CD14-positive monocyte (primary cell): ENCODE measurements around the gene GNAI1. TPM values are rescaled to one million over a fixed set of nuclear protein-coding genes. Genes with fewer than 3 reads are reported as not detected.

Experiments used
- DNase-seq, 3 donors: peaks; one replicate each; pipeline ENCODE4 v3.0.0-alpha.2; 2011 to 2022
- H2AFZ ChIP-seq: 2 replicates; pipeline ENCODE4 v1.6.0; 2012; ENCODE audit warnings: mild to moderate bottlenecking, low read depth, low read length, inconsistent platforms; ENCODE audit not compliant: insufficient read depth, poor library complexity, severe bottlenecking
- H3K27ac ChIP-seq, 2 donors: 1 replicate in 1 of 2; 2 replicates in 1 of 2; pipeline ENCODE4 v1.5.1; 2012 to 2013; ENCODE audit warnings: low read length in 2 of 2, control low read depth in 1 of 2, inconsistent platforms in 1 of 2, low read depth in 1 of 2, mild to moderate bottlenecking in 1 of 2
- H3K27me3 ChIP-seq, 2 donors: one replicate each; pipeline versions ENCODE4 v1.6.0 to v1.6.1; 2011 to 2013; ENCODE audit warnings: low read length in 2 of 2; ENCODE audit not compliant: control insufficient read depth in 2 of 2, insufficient read depth in 2 of 2
- H3K36me3 ChIP-seq, 2 donors: replicated peaks in 1 of 2; 1 replicate in 1 of 2; 2 replicates in 1 of 2; pipeline versions ENCODE4 v1.5.1 to v1.6.1; 2012 to 2013; ENCODE audit warnings: low read length in 2 of 2, control low read depth in 1 of 2, inconsistent platforms in 1 of 2, mild to moderate bottlenecking in 1 of 2; ENCODE audit not compliant: insufficient read depth in 2 of 2, control insufficient read depth in 1 of 2
- H3K4me1 ChIP-seq, 2 donors: 1 replicate in 1 of 2; 2 replicates in 1 of 2; pipeline versions ENCODE4 v1.5.1 to v1.6.1; 2012 to 2013; ENCODE audit warnings: low read length in 2 of 2, control low read depth in 1 of 2, inconsistent platforms in 1 of 2, mild to moderate bottlenecking in 1 of 2, moderate library complexity in 1 of 2; ENCODE audit not compliant: insufficient read depth in 2 of 2, control insufficient read depth in 1 of 2
- H3K4me2 ChIP-seq: replicated peaks from 2 replicates; pipeline ENCODE3; 2012; ENCODE audit warnings: low read length, moderate library complexity, mild to moderate bottlenecking; ENCODE audit not compliant: poor library complexity, severe bottlenecking; ENCODE audit errors: extremely low read depth
- H3K4me3 ChIP-seq, 3 experiments: fragments of 200-600 bp in 1 of 3; sonication (generic) in 1 of 3; replicated peaks in 1 of 3; 1 replicate in 2 of 3; 2 replicates in 1 of 3; pipeline ENCODE4 v1.5.1; 2011 to 2013; ENCODE audit warnings: low read length in 3 of 3, mild to moderate bottlenecking in 3 of 3, control low read depth in 2 of 3, low read depth in 2 of 3, inconsistent platforms in 1 of 3, moderate library complexity in 1 of 3
- H3K79me2 ChIP-seq: 2 replicates; pipeline ENCODE4 v1.6.0; 2012; ENCODE audit warnings: mild to moderate bottlenecking, control low read depth, inconsistent platforms, low read length, moderate library complexity; ENCODE audit not compliant: insufficient read depth
- H3K9ac ChIP-seq: 2 replicates; pipeline ENCODE4 v1.6.0; 2017; ENCODE audit warnings: low read length, mild to moderate bottlenecking; ENCODE audit not compliant: insufficient read depth, poor library complexity, severe bottlenecking
- H3K9me3 ChIP-seq, 2 donors: replicated peaks in 1 of 2; 1 replicate in 1 of 2; 2 replicates in 1 of 2; pipeline versions ENCODE4 v1.5.1 to v1.6.1; 2012 to 2013; ENCODE audit warnings: low read length in 2 of 2, control low read depth in 1 of 2; ENCODE audit not compliant: control insufficient read depth in 1 of 2, insufficient read depth in 1 of 2
- H4K20me1 ChIP-seq: 2 replicates; pipeline ENCODE4 v1.6.0; 2012; ENCODE audit warnings: mild to moderate bottlenecking, low read length, control low read depth, moderate library complexity; ENCODE audit not compliant: insufficient read depth
- H3K27ac Mint-ChIP-seq, 7 donors: one replicate each; pipeline ENCODE4 v1.8.0; 2020; ENCODE audit warnings: mild to moderate bottlenecking in 7 of 7, mixed read lengths in 7 of 7, moderate library complexity in 6 of 7, inconsistent platforms in 2 of 7
- H3K27me3 Mint-ChIP-seq, 3 donors: one replicate each; pipeline ENCODE4 v1.8.0; 2021 to 2022; ENCODE audit warnings: low read depth in 3 of 3, mild to moderate bottlenecking in 3 of 3, mixed read lengths in 3 of 3, moderate library complexity in 3 of 3, inconsistent platforms in 1 of 3
- H3K36me3 Mint-ChIP-seq, 2 donors: one replicate each; pipeline ENCODE4 v1.8.0; 2020; ENCODE audit warnings: mixed read lengths in 2 of 2, inconsistent platforms in 1 of 2, mild to moderate bottlenecking in 1 of 2
- H3K4me1 Mint-ChIP-seq: one replicate; pipeline ENCODE4 v1.8.0; 2020; ENCODE audit warnings: mild to moderate bottlenecking, mixed read lengths
- H3K4me3 Mint-ChIP-seq, 2 donors: one replicate each; pipeline ENCODE4 v1.8.0; 2020; ENCODE audit warnings: mild to moderate bottlenecking in 2 of 2, mixed read lengths in 2 of 2, moderate library complexity in 1 of 2
- H3K9me3 Mint-ChIP-seq, 7 donors: one replicate each; pipeline ENCODE4 v1.8.0; 2020 to 2022; ENCODE audit warnings: mixed read lengths in 7 of 7, mild to moderate bottlenecking in 6 of 7, moderate library complexity in 6 of 7, inconsistent platforms in 2 of 7
- WGBS: methylation state at CpG from one replicate; pipeline ENCODE4 v1.1.5; 2013; ENCODE audit warnings: missing lambda C conversion rate; ENCODE audit not compliant: insufficient coverage; 5-methylcytosine and 5-hydroxymethylcytosine counted together
- intact Hi-C, 2 donors: fragments of 100-400 bp; cut with micrococcal nuclease; formaldehyde crosslinking; loops; one replicate each; pipeline versions ENCODE4 v1.15.0 to v1.15.1; 2023
- polyA plus RNA-seq, 3 donors: library from polyadenylated mRNA; depleted of rRNA in 1 of 3; unstranded in 2 of 3; stranded (reverse) in 1 of 3; fragments of 300-500 nt in 2 of 3; fragments of >200 nt in 1 of 3; fragmentation: Illumina TruSeq in 2 of 3; gene quantifications; 1 replicate in 2 of 3; 2 replicates in 1 of 3; pipeline ENCODE4 v1.2.3, GENCODE V29; 2012 to 2021
- TF ChIP-seq, protein P1 (sequence below): fragments of 200-600 bp; IDR thresholded peaks from one replicate; pipeline ENCODE4 v1.8.0; 2022; ENCODE audit warnings: antibody characterized with exemption, mild to moderate bottlenecking

GNAI1 gene
- polyA plus RNA-seq, 3 donors: 0.72 to 1.0 (median 0.79) TPM

DNA sequence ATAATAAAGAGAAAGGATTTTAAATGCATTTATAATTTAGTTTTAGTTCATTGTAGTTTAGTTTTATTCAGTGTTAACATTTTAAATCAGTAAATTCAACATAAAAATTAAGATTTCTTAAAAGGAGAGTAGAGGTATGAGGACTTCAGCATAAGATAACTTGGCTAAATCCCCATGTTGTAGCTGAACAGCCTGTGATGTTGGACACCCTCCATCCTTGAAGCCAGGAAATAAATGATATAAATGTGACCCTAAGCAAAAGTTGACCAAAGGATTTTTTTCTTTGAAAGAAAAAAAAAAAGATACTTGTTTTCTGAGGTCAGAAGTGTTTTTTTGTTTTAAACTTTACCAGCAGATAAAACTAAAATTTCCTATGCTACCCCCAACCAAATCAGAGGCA is 48.7 kb downstream of the GNAI1 start:
- H3K27ac Mint-ChIP-seq: no peak overlapping the region
- no peaks in the 10 kb centered on the region for H3K4me1 Mint-ChIP-seq
- no peaks in the 10 kb centered on the region for H3K36me3 Mint-ChIP-seq
- intact Hi-C loops: no loop called here
- Histone ChIP-seq H2AFZ (no peak overlapping the region), H3K27me3 (no peaks in the 10 kb centered on the region), H3K9me3 (peaks cover 0 to 6% of the 10 kb centered on the region in 2 donors), H3K36me3 (no peaks in the 10 kb centered on the region), H3K4me3 (no peak overlapping the region), H3K9ac (no peak overlapping the region), H3K4me1 (no peaks in the 10 kb centered on the region), H3K4me2 (no peak overlapping the region), H4K20me1 (no peaks in the 10 kb centered on the region), H3K79me2 (no peaks in the 10 kb centered on the region), H3K27ac (no peak overlapping the region)
- peaks cover 3 to 10% (median 6%) of the 10 kb centered on the region in 7 donors for H3K9me3 Mint-ChIP-seq
- no peak for DNase-seq
- no peak overlapping the region for H3K4me3 Mint-ChIP-seq
- no peaks in the 10 kb centered on the region for H3K27me3 Mint-ChIP-seq
- TF ChIP-seq, protein P1, sequence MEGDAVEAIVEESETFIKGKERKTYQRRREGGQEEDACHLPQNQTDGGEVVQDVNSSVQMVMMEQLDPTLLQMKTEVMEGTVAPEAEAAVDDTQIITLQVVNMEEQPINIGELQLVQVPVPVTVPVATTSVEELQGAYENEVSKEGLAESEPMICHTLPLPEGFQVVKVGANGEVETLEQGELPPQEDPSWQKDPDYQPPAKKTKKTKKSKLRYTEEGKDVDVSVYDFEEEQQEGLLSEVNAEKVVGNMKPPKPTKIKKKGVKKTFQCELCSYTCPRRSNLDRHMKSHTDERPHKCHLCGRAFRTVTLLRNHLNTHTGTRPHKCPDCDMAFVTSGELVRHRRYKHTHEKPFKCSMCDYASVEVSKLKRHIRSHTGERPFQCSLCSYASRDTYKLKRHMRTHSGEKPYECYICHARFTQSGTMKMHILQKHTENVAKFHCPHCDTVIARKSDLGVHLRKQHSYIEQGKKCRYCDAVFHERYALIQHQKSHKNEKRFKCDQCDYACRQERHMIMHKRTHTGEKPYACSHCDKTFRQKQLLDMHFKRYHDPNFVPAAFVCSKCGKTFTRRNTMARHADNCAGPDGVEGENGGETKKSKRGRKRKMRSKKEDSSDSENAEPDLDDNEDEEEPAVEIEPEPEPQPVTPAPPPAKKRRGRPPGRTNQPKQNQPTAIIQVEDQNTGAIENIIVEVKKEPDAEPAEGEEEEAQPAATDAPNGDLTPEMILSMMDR: no peak

- no peaks in the 10 kb centered on the region for H3K27me3 Mint-ChIP-seq
- Histone ChIP-seq H3K9ac (no peak overlapping the region), H3K9me3 (peaks cover 0 to 6% of the 10 kb centered on the region in 2 donors), H3K79me2 (no peaks in the 10 kb centered on the region), H3K36me3 (no peaks in the 10 kb centered on the region), H3K4me1 (no peaks in the 10 kb centered on the region), H3K4me3 (no peak overlapping the region), H3K4me2 (no peak overlapping the region), H3K27me3 (no peaks in the 10 kb centered on the region), H3K27ac (no peak overlapping the region), H2AFZ (no peak overlapping the region), H4K20me1 (no peaks in the 10 kb centered on the region)
- intact Hi-C loops: no loop called here
- H3K4me3 Mint-ChIP-seq: no peak overlapping the region
- 92% methylated on average over 7 of the region's 15 CpGs for WGBS
- no peaks in the 10 kb centered on the region for H3K4me1 Mint-ChIP-seq
- TF ChIP-seq, protein P1: no peak
- no peak overlapping the region for H3K27ac Mint-ChIP-seq
- DNase-seq: no peak
- no peaks in the 10 kb centered on the region for H3K36me3 Mint-ChIP-seq
- H3K9me3 Mint-ChIP-seq: peaks cover 3 to 10% (median 6%) of the 10 kb centered on the region in 7 donors
Measured at GRCh38 chr7:80183900-80184685, 49.5 kb downstream of the GNAI1 start.
